GM12864 (cell line): Measurements from ENCODE around the gene LENG9.

Experiments used
- DNase-seq: peaks from one replicate; pipeline ENCODE4 v3.0.0-alpha.2; 2011; ENCODE audit warnings: low read depth
- H3K4me3 ChIP-seq: 2 replicates; pipeline ENCODE4 v1.5.1; 2011; ENCODE audit warnings: mild to moderate bottlenecking, low read depth, low read length, control low read depth
- TF ChIP-seq, protein P1 (sequence below): IDR thresholded peaks from 2 replicates; pipeline ENCODE4 v1.5.1; 2011; ENCODE audit warnings: low read depth, mild to moderate bottlenecking, moderate library complexity, low read length, control low read depth, inconsistent platforms; ENCODE audit errors: missing control alignments

Gene LENG9

DNA sequence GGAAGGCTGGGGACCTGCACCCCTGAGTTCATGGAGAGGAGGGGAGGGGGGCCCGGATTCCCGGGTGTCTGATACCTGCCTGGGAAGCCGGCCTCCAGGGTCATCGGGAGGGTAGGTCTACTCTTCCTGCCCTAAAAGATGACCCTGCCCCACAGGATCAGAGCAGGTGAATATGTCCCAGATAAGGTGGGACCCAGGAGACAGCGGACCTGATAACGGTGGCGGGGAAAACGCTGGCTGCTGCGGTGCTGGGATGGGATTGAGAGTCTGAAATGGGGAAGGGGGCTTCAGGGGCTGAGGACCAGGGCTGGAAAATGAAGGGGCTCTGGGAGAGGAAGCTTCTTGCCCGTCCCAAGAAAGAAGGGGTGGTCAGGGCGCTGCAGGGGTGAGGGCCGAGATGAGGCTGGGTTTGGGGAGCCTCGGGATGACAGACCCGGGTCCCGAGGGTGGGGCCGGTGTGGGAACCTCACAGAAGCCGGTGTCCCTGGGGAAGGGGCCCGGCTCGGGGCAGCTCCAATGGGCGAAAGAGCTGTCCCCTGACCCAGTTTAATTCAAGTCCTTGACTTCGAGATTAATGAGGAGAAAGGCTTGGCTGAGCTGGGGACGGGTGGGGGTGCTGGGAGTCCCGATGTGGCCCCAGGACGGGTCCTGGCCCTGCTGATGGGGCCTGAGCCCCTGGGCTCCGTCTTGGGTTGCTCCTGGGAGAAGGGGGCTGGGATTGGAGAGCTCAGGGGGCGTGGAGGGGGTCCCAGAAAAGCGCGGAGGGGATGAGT, 47.5 kb downstream of the LENG9 start:
- TF ChIP-seq, protein P1, sequence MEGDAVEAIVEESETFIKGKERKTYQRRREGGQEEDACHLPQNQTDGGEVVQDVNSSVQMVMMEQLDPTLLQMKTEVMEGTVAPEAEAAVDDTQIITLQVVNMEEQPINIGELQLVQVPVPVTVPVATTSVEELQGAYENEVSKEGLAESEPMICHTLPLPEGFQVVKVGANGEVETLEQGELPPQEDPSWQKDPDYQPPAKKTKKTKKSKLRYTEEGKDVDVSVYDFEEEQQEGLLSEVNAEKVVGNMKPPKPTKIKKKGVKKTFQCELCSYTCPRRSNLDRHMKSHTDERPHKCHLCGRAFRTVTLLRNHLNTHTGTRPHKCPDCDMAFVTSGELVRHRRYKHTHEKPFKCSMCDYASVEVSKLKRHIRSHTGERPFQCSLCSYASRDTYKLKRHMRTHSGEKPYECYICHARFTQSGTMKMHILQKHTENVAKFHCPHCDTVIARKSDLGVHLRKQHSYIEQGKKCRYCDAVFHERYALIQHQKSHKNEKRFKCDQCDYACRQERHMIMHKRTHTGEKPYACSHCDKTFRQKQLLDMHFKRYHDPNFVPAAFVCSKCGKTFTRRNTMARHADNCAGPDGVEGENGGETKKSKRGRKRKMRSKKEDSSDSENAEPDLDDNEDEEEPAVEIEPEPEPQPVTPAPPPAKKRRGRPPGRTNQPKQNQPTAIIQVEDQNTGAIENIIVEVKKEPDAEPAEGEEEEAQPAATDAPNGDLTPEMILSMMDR = no peak
- DNase-seq = no peak

DNA sequence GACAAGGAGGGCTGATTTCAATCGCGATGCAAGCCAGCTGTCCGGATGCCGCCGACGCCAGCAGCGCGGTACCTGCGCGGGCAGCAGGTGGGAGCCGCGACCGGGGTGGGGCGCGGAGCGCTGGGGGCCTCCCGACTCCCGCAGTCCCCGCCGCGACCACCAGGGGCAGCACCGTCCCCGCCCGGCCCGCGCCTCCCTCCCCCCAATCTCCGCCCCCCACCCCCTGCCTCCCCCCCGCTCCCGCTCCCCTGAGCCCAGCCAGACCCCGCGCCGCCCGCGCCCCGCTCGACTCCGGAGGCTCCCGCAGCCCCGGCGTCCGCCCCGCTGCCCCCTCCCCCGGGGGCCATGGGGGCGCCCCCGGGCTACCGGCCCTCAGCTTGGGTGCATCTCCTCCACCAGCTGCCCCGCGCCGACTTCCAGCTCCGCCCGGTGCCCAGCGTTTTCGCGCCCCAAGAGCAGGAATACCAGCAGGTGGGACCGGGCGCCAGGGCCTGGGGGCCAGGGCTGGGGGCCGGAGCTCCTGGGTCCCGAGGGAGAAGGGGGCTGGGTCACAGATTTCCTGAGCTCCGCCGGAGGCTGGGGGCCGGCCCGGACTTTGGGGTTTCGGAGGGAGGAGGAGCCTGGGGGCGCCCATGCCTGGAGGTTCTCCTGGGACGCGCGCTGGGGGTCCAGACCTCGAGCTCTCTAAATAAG, 48.2 kb downstream of the LENG9 start, which contains the start of gene TTYH1:
TTYH1 (plus strand) TSS at position 257 of the 693 bp plus-strand sequence; CDS start at position 346, 89 bp downstream.
- TF ChIP-seq, protein P1 = peak; percentile 42
- H3K4me3 ChIP-seq = no peak within 1 kb of the TSS
- no peak for DNase-seq

More for the DNA sequence above, 47.5 kb downstream of the LENG9 start:
- H3K4me3 ChIP-seq = no peak overlapping the region

DNA sequence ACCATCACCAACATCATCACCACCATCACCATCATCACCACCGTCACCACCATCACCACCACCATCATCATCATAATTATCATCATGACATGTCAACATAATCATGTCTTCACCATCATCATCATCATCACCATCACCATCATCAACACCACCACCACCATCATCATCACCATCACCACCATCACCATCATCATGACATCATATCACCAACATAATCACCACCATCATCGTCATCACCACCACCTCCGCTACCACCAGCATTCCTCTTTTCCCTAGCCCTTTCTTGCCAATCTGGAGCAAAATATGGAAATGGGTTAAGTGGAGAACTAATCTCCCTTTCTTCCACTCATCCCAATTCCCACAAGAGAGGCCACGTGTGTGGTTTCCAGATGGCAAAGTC, 49.4 kb downstream of the LENG9 start:
- no peak overlapping the region for H3K4me3 ChIP-seq
- TF ChIP-seq, protein P1 = no peak
- no peak for DNase-seq

DNA sequence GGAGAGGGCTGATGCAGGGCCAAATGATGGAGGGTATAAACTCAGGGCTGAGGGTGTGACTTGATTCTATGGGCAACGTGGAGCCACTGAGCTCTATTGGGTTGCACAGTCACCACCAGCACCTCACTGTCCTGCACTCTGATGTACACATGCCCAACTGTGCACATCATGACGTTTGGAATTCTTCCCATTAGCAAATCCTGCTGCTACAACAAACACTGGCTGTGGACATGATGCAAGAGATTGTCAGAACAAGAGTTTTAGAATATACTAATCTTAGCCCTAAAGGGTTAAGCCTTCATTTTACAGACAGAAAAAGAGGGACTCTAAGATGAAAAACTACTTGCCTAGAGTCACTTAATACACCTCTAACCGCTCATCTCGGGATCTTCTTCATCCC, 50.7 kb downstream of the LENG9 start:
- TF ChIP-seq, protein P1 = no peak
- no peak for DNase-seq
- no peak overlapping the region for H3K4me3 ChIP-seq
